CD14-positive monocyte (primary cell): ENCODE results near the gene OS9. TPM values are rescaled to one million over a fixed set of nuclear protein-coding genes. Genes with fewer than 3 reads are reported as not detected.
"Not testable (repeated sequence)": the region's sequence is repeated elsewhere in the genome, so short reads cannot be mapped to it uniquely, and the experiment has no call there.

Experiments used
- DNase-seq, 3 donors: peaks; one replicate each; pipeline ENCODE4 v3.0.0-alpha.2; 2011 to 2022
- H2AFZ ChIP-seq: 2 replicates; pipeline ENCODE4 v1.6.0; 2012; ENCODE audit warnings: mild to moderate bottlenecking, low read depth, low read length, inconsistent platforms; ENCODE audit not compliant: insufficient read depth, poor library complexity, severe bottlenecking
- H3K27ac ChIP-seq, 2 donors: 1 replicate in 1 of 2; 2 replicates in 1 of 2; pipeline ENCODE4 v1.5.1; 2012 to 2013; ENCODE audit warnings: low read length in 2 of 2, control low read depth in 1 of 2, inconsistent platforms in 1 of 2, low read depth in 1 of 2, mild to moderate bottlenecking in 1 of 2
- H3K27me3 ChIP-seq, 2 donors: one replicate each; pipeline versions ENCODE4 v1.6.0 to v1.6.1; 2011 to 2013; ENCODE audit warnings: low read length in 2 of 2; ENCODE audit not compliant: control insufficient read depth in 2 of 2, insufficient read depth in 2 of 2
- H3K36me3 ChIP-seq, 2 donors: replicated peaks in 1 of 2; 1 replicate in 1 of 2; 2 replicates in 1 of 2; pipeline versions ENCODE4 v1.5.1 to v1.6.1; 2012 to 2013; ENCODE audit warnings: low read length in 2 of 2, control low read depth in 1 of 2, inconsistent platforms in 1 of 2, mild to moderate bottlenecking in 1 of 2; ENCODE audit not compliant: insufficient read depth in 2 of 2, control insufficient read depth in 1 of 2
- H3K4me1 ChIP-seq, 2 donors: 1 replicate in 1 of 2; 2 replicates in 1 of 2; pipeline versions ENCODE4 v1.5.1 to v1.6.1; 2012 to 2013; ENCODE audit warnings: low read length in 2 of 2, control low read depth in 1 of 2, inconsistent platforms in 1 of 2, mild to moderate bottlenecking in 1 of 2, moderate library complexity in 1 of 2; ENCODE audit not compliant: insufficient read depth in 2 of 2, control insufficient read depth in 1 of 2
- H3K4me2 ChIP-seq: replicated peaks from 2 replicates; pipeline ENCODE3; 2012; ENCODE audit warnings: low read length, moderate library complexity, mild to moderate bottlenecking; ENCODE audit not compliant: poor library complexity, severe bottlenecking; ENCODE audit errors: extremely low read depth
- H3K4me3 ChIP-seq, 3 experiments: fragments of 200-600 bp in 1 of 3; sonication (generic) in 1 of 3; replicated peaks in 1 of 3; 1 replicate in 2 of 3; 2 replicates in 1 of 3; pipeline ENCODE4 v1.5.1; 2011 to 2013; ENCODE audit warnings: low read length in 3 of 3, mild to moderate bottlenecking in 3 of 3, control low read depth in 2 of 3, low read depth in 2 of 3, inconsistent platforms in 1 of 3, moderate library complexity in 1 of 3
- H3K79me2 ChIP-seq: 2 replicates; pipeline ENCODE4 v1.6.0; 2012; ENCODE audit warnings: mild to moderate bottlenecking, control low read depth, inconsistent platforms, low read length, moderate library complexity; ENCODE audit not compliant: insufficient read depth
- H3K9ac ChIP-seq: 2 replicates; pipeline ENCODE4 v1.6.0; 2017; ENCODE audit warnings: low read length, mild to moderate bottlenecking; ENCODE audit not compliant: insufficient read depth, poor library complexity, severe bottlenecking
- H3K9me3 ChIP-seq, 2 donors: replicated peaks in 1 of 2; 1 replicate in 1 of 2; 2 replicates in 1 of 2; pipeline versions ENCODE4 v1.5.1 to v1.6.1; 2012 to 2013; ENCODE audit warnings: low read length in 2 of 2, control low read depth in 1 of 2; ENCODE audit not compliant: control insufficient read depth in 1 of 2, insufficient read depth in 1 of 2
- H4K20me1 ChIP-seq: 2 replicates; pipeline ENCODE4 v1.6.0; 2012; ENCODE audit warnings: mild to moderate bottlenecking, low read length, control low read depth, moderate library complexity; ENCODE audit not compliant: insufficient read depth
- H3K27ac Mint-ChIP-seq, 7 donors: one replicate each; pipeline ENCODE4 v1.8.0; 2020; ENCODE audit warnings: mild to moderate bottlenecking in 7 of 7, mixed read lengths in 7 of 7, moderate library complexity in 6 of 7, inconsistent platforms in 2 of 7
- H3K27me3 Mint-ChIP-seq, 3 donors: one replicate each; pipeline ENCODE4 v1.8.0; 2021 to 2022; ENCODE audit warnings: low read depth in 3 of 3, mild to moderate bottlenecking in 3 of 3, mixed read lengths in 3 of 3, moderate library complexity in 3 of 3, inconsistent platforms in 1 of 3
- H3K36me3 Mint-ChIP-seq, 2 donors: one replicate each; pipeline ENCODE4 v1.8.0; 2020; ENCODE audit warnings: mixed read lengths in 2 of 2, inconsistent platforms in 1 of 2, mild to moderate bottlenecking in 1 of 2
- H3K4me1 Mint-ChIP-seq: one replicate; pipeline ENCODE4 v1.8.0; 2020; ENCODE audit warnings: mild to moderate bottlenecking, mixed read lengths
- H3K4me3 Mint-ChIP-seq, 2 donors: one replicate each; pipeline ENCODE4 v1.8.0; 2020; ENCODE audit warnings: mild to moderate bottlenecking in 2 of 2, mixed read lengths in 2 of 2, moderate library complexity in 1 of 2
- H3K9me3 Mint-ChIP-seq, 7 donors: one replicate each; pipeline ENCODE4 v1.8.0; 2020 to 2022; ENCODE audit warnings: mixed read lengths in 7 of 7, mild to moderate bottlenecking in 6 of 7, moderate library complexity in 6 of 7, inconsistent platforms in 2 of 7
- WGBS: methylation state at CpG from one replicate; pipeline ENCODE4 v1.1.5; 2013; ENCODE audit warnings: missing lambda C conversion rate; ENCODE audit not compliant: insufficient coverage; 5-methylcytosine and 5-hydroxymethylcytosine counted together
- intact Hi-C, 2 donors: fragments of 100-400 bp; cut with micrococcal nuclease; formaldehyde crosslinking; loops; one replicate each; pipeline versions ENCODE4 v1.15.0 to v1.15.1; 2023
- polyA plus RNA-seq, 3 donors: library from polyadenylated mRNA; depleted of rRNA in 1 of 3; unstranded in 2 of 3; stranded (reverse) in 1 of 3; fragments of 300-500 nt in 2 of 3; fragments of >200 nt in 1 of 3; fragmentation: Illumina TruSeq in 2 of 3; gene quantifications; 1 replicate in 2 of 3; 2 replicates in 1 of 3; pipeline ENCODE4 v1.2.3, GENCODE V29; 2012 to 2021
- TF ChIP-seq, protein P1 (sequence below): fragments of 200-600 bp; IDR thresholded peaks from one replicate; pipeline ENCODE4 v1.8.0; 2022; ENCODE audit warnings: antibody characterized with exemption, mild to moderate bottlenecking

The OS9 gene
- polyA plus RNA-seq, 3 donors, result 90.9 to 484 (median 128) TPM

DNA sequence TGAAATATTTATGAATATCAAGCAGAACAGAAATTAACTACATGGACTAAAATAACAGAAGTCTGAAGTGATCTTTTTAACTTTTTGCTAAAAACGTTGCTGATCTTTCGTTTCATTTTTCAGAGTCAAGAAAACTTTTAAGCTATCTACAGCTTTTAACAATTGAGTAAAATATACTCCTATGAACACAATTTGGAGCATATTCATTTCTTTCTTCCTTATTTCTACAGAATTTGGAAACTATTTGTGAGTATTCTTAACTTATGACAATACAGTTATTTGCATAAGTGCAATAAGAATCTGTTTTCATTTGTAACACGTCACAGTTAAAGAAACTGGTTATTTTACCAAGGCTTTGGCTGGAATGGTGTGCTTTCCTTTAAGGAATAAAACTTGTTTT is 39.9 kb upstream of the OS9 start:
- H3K27ac ChIP-seq, result no peak overlapping the region
- TF ChIP-seq, protein P1, sequence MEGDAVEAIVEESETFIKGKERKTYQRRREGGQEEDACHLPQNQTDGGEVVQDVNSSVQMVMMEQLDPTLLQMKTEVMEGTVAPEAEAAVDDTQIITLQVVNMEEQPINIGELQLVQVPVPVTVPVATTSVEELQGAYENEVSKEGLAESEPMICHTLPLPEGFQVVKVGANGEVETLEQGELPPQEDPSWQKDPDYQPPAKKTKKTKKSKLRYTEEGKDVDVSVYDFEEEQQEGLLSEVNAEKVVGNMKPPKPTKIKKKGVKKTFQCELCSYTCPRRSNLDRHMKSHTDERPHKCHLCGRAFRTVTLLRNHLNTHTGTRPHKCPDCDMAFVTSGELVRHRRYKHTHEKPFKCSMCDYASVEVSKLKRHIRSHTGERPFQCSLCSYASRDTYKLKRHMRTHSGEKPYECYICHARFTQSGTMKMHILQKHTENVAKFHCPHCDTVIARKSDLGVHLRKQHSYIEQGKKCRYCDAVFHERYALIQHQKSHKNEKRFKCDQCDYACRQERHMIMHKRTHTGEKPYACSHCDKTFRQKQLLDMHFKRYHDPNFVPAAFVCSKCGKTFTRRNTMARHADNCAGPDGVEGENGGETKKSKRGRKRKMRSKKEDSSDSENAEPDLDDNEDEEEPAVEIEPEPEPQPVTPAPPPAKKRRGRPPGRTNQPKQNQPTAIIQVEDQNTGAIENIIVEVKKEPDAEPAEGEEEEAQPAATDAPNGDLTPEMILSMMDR, result no peak
- no peaks in the 10 kb centered on the region for H3K36me3 ChIP-seq
- H3K27ac Mint-ChIP-seq, result no peak overlapping the region
- intact Hi-C loops, result no loop called here
- WGBS, result no CpG with 5 or more reads among the region's 3 CpGs
- no peak overlapping the region for H3K4me3 ChIP-seq
- no peaks in the 10 kb centered on the region for H3K79me2 ChIP-seq
- H2AFZ ChIP-seq, result no peak overlapping the region
- H3K4me2 ChIP-seq, result no peak overlapping the region
- H3K27me3 Mint-ChIP-seq, result peaks cover 0 to 15% (median 11%) of the 10 kb centered on the region in 3 donors
- no peaks in the 10 kb centered on the region for H3K36me3 Mint-ChIP-seq
- H3K4me3 Mint-ChIP-seq, result no peak overlapping the region
- H3K9me3 Mint-ChIP-seq, result peaks cover 6 to 27% (median 17%) of the 10 kb centered on the region in 7 donors
- no peak overlapping the region for H3K9ac ChIP-seq
- H3K9me3 ChIP-seq, result peaks cover 7 to 9% of the 10 kb centered on the region in 2 donors
- no peak for DNase-seq
- no peaks in the 10 kb centered on the region for H3K27me3 ChIP-seq
- no peaks in the 10 kb centered on the region for H3K4me1 ChIP-seq
- H3K4me1 Mint-ChIP-seq, result no peaks in the 10 kb centered on the region
- H4K20me1 ChIP-seq, result no peaks in the 10 kb centered on the region

DNA sequence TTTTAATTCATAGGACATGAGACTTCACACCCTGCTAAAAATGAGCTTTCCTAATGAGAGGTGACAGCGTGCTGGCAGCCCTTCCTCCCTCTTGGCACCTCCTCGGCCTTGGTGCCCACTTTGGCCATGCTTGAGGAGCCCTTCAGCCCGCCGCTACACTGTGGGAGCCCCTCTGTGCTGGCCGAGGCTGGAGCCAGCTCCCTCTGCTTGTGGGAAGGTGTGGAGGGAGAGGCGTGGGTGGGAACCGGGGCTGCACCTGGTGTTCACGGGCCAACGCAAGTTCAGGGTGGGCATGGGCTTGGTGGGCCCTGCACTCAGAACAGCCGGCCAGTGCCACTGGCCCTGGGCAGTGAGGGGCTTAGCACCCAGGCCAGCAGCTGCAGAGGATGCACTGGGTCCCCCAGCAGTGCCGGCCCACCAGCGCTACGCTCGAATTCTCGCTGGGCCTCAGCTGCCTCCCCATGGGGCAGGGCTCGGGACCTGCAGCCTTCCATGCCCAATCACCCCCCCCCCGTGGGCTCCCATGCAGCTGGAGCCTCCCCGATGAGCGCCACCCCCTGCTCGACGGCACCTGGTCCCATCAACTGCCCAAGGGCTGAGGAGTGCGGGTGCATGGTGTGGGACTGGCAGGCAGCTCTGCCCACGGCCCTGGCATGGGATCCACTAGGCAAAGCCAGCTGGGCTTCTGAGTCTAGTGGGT is 38.2 kb upstream of the OS9 start:
- no peak for DNase-seq
- no peak overlapping the region for H3K27ac ChIP-seq
- H3K4me2 ChIP-seq, result no peak overlapping the region
- no peak overlapping the region for H3K9ac ChIP-seq
- TF ChIP-seq, protein P1, result no peak
- no peak overlapping the region for H3K4me3 ChIP-seq
- WGBS, result 85% methylated on average over 21 of the region's 23 CpGs
- H3K36me3 ChIP-seq, result no peaks in the 10 kb centered on the region
- H3K27me3 ChIP-seq, result no peaks in the 10 kb centered on the region
- no peaks in the 10 kb centered on the region for H4K20me1 ChIP-seq
- peaks cover 0 to 13% (median 13%) of the 10 kb centered on the region in 3 donors for H3K27me3 Mint-ChIP-seq
- no peak overlapping the region for H3K27ac Mint-ChIP-seq
- H3K9me3 Mint-ChIP-seq, result peaks cover 9 to 28% (median 22%) of the 10 kb centered on the region in 7 donors
- no peaks in the 10 kb centered on the region for H3K36me3 Mint-ChIP-seq
- no peak overlapping the region for H2AFZ ChIP-seq
- H3K4me3 Mint-ChIP-seq, result no peak overlapping the region
- no peaks in the 10 kb centered on the region for H3K79me2 ChIP-seq
- H3K4me1 ChIP-seq, result no peaks in the 10 kb centered on the region
- intact Hi-C loops, result no loop called here
- peaks cover 14 to 15% of the 10 kb centered on the region in 2 donors for H3K9me3 ChIP-seq
- no peaks in the 10 kb centered on the region for H3K4me1 Mint-ChIP-seq

DNA sequence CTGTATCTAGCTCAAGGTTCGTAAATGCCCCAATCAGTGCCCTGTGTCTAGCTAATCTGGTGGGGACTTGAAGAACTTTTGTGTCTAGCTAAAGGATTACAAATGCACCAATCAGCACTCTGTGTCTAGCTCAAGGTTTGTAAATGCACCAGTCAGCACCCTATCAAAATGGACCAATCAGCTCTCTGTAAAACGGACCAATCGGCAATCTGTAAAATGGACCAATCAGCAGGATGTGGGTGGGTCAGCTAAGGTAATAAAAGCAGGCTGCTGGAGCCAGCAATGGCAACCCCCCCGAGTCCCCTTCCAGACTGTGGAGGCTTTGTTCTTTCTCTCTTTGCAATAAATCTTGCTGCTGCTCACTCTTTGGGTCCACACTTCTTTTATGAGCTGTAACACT is 37.5 kb upstream of the OS9 start:
- H3K4me1 ChIP-seq, DNase-seq, H3K9ac ChIP-seq, H3K79me2 ChIP-seq, H3K27ac ChIP-seq, H3K27me3 ChIP-seq, H4K20me1 ChIP-seq, H3K36me3 Mint-ChIP-seq, H3K36me3 ChIP-seq, H3K4me3 Mint-ChIP-seq, intact Hi-C loops, H3K4me2 ChIP-seq, H3K4me3 ChIP-seq, H3K4me1 Mint-ChIP-seq, H2AFZ ChIP-seq, H3K27ac Mint-ChIP-seq: not testable (repeated sequence)
- 40% methylated on average over 1 of the region's 4 CpGs for WGBS
- Mint-ChIP-seq H3K27me3 (peaks cover 0 to 13% (median 13%) of the 10 kb centered on the region in 3 donors), H3K9me3 (peaks cover 9 to 32% (median 26%) of the 10 kb centered on the region in 7 donors)
- peaks cover 15% of the 10 kb centered on the region in 2 donors for H3K9me3 ChIP-seq
